OCI-LY1 (cell line): ENCODE measurements around the gene SOBP.

Source experiments
- H2AFZ ChIP-seq: fragments of 200-600 bp; sonication (generic), shearing (Covaris generic); 2 replicates; pipeline ENCODE4 v1.6.0; 2014; ENCODE audit warnings: antibody characterized with exemption, mild to moderate bottlenecking, low read length
- H3F3A ChIP-seq: fragments of 200-600 bp; sonication (generic), shearing (Covaris generic); 2 replicates; pipeline ENCODE4 v1.6.0; 2014; ENCODE audit warnings: mild to moderate bottlenecking, antibody characterized with exemption, low read length, moderate library complexity; ENCODE audit not compliant: insufficient read depth
- H3K27ac ChIP-seq: fragments of 200-600 bp; sonication (generic); 2 replicates; pipeline ENCODE4 v1.5.1; 2014; ENCODE audit warnings: low read length, mixed run types, mild to moderate bottlenecking, low read depth; ENCODE audit not compliant: poor library complexity, severe bottlenecking
- H3K27me3 ChIP-seq: fragments of 200-600 bp; sonication (generic); 2 replicates; pipeline ENCODE4 v1.6.0; 2014; ENCODE audit warnings: antibody characterized with exemption, mild to moderate bottlenecking, low read length, moderate library complexity; ENCODE audit not compliant: insufficient read depth
- H3K36me3 ChIP-seq: fragments of 200-600 bp; sonication (generic); 2 replicates; pipeline ENCODE4 v1.6.1; 2014; ENCODE audit warnings: mild to moderate bottlenecking, antibody characterized with exemption, low read length, moderate library complexity, mixed read lengths; ENCODE audit not compliant: insufficient read depth
- H3K4me1 ChIP-seq: fragments of 200-600 bp; sonication (generic); 2 replicates; pipeline ENCODE4 v1.5.1; 2014; ENCODE audit warnings: mild to moderate bottlenecking, low read length, moderate library complexity; ENCODE audit not compliant: insufficient read depth, severe bottlenecking
- H3K4me2 ChIP-seq: fragments of 200-600 bp; sonication (generic), shearing (Covaris generic); 2 replicates; pipeline ENCODE4 v1.6.1; 2014; ENCODE audit warnings: low read length
- H3K4me3 ChIP-seq: fragments of 200-600 bp; sonication (generic); 2 replicates; pipeline ENCODE4 v1.5.1; 2014; ENCODE audit warnings: low read length, low read depth, mild to moderate bottlenecking, mixed read lengths; ENCODE audit not compliant: poor library complexity, severe bottlenecking
- H3K79me2 ChIP-seq: fragments of 200-600 bp; shearing (Covaris generic); 2 replicates; pipeline ENCODE4 v1.6.1; 2016; ENCODE audit warnings: mixed run types, low read length, mixed read lengths; ENCODE audit not compliant: insufficient read depth
- H3K9ac ChIP-seq: fragments of 200-600 bp; sonication (generic), shearing (Covaris generic); 2 replicates; pipeline ENCODE4 v1.6.1; 2014; ENCODE audit warnings: mild to moderate bottlenecking, low read length, mixed read lengths
- H3K9me2 ChIP-seq: fragments of 200-600 bp; sonication (generic), shearing (Covaris generic); 2 replicates; pipeline ENCODE4 v1.6.1; 2014; ENCODE audit warnings: low read depth, mild to moderate bottlenecking, low read length, mixed read lengths
- H3K9me3 ChIP-seq: fragments of 200-600 bp; shearing (Covaris generic); 2 replicates; pipeline ENCODE4 v1.6.1; 2014; ENCODE audit warnings: low read length, mixed read lengths
- H4K20me1 ChIP-seq: fragments of 200-600 bp; sonication (generic), shearing (Covaris generic); 2 replicates; pipeline ENCODE4 v1.6.0; 2016; ENCODE audit warnings: mild to moderate bottlenecking, low read length; ENCODE audit not compliant: insufficient read depth
- EZH2 ChIP-seq: fragments of 200-600 bp; sonication (generic), shearing (Covaris generic); IDR thresholded peaks from 2 replicates; pipeline ENCODE4 v1.8.0; 2017; ENCODE audit warnings: borderline replicate concordance, mixed run types, mild to moderate bottlenecking, antibody characterized with exemption, low read length, moderate library complexity, mixed read lengths
- TF ChIP-seq, protein P1 (sequence below): fragments of 200-600 bp; sonication (generic), shearing (Covaris generic); IDR thresholded peaks from 2 replicates; pipeline ENCODE4 v1.5.1; 2017; ENCODE audit warnings: mild to moderate bottlenecking, antibody characterized with exemption, low read length, moderate library complexity, mixed read lengths

Gene SOBP

DNA sequence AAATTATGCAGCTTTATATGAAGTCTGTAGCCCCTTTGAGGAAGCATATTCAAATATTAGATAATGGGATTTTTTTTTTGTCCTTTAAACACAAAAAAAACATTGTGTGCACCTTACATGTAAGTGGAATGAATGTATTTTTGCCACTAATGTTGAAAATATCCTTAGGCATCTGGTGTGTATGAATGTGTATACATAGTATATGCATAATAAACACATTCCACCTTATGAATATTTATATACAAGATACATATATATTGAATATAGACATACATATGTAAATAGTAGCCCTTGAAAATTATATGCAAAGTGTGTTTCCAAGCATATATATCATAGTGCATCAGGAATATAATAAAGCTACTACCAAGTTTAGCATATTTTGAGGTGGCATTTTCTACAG is 94.8 kb downstream of the SOBP start:
- no peak overlapping the region for H3K27ac ChIP-seq
- no peak overlapping the region for H3K4me2 ChIP-seq
- H3K4me1 ChIP-seq, result peaks cover 2% of the 10 kb centered on the region
- H2AFZ ChIP-seq, result no peak overlapping the region
- no peak for TF ChIP-seq EZH2
- TF ChIP-seq, protein P1, sequence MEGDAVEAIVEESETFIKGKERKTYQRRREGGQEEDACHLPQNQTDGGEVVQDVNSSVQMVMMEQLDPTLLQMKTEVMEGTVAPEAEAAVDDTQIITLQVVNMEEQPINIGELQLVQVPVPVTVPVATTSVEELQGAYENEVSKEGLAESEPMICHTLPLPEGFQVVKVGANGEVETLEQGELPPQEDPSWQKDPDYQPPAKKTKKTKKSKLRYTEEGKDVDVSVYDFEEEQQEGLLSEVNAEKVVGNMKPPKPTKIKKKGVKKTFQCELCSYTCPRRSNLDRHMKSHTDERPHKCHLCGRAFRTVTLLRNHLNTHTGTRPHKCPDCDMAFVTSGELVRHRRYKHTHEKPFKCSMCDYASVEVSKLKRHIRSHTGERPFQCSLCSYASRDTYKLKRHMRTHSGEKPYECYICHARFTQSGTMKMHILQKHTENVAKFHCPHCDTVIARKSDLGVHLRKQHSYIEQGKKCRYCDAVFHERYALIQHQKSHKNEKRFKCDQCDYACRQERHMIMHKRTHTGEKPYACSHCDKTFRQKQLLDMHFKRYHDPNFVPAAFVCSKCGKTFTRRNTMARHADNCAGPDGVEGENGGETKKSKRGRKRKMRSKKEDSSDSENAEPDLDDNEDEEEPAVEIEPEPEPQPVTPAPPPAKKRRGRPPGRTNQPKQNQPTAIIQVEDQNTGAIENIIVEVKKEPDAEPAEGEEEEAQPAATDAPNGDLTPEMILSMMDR, result no peak
- H3K36me3 ChIP-seq, result peaks cover 56% of the 10 kb centered on the region
- no peaks in the 10 kb centered on the region for H4K20me1 ChIP-seq
- no peaks in the 10 kb centered on the region for H3K79me2 ChIP-seq
- H3K4me3 ChIP-seq, result no peak overlapping the region
- H3K27me3 ChIP-seq, result no peaks in the 10 kb centered on the region
- H3K9me2 ChIP-seq, result no peaks in the 10 kb centered on the region
- H3F3A ChIP-seq, result no peaks in the 10 kb centered on the region
- no peaks in the 10 kb centered on the region for H3K9me3 ChIP-seq
- no peak overlapping the region for H3K9ac ChIP-seq

DNA sequence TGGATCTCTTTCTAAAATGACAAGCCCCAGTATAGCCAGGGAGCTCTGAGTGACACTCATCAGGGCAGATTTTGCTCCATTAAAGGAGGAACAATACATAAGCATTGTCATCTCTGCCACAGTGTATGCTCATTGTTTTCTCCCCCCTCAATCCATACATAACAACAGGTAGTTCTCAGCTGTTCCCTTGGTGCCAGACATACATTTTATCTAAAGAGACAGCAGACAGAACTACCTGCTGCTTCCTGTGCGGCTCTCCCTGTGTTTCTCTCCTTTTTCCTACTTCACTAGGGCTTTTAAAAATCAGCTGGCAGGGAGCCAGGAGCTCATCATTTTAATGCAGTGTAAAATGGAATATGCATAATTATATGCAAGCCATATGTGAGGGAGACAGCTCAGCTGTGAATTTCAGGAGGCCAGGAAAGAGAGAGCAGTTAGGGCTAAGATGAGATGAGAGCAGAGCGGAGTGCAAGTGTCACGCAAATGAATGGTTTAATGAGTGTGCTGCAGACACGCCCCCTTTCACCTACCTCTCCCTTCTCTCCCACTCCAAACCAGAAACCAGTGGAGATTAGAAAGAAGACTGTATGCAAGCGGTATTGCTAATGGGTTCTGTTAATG is 96.0 kb downstream of the SOBP start:
- H3K27me3 ChIP-seq, result no peaks in the 10 kb centered on the region
- H3K79me2 ChIP-seq, result no peaks in the 10 kb centered on the region

DNA sequence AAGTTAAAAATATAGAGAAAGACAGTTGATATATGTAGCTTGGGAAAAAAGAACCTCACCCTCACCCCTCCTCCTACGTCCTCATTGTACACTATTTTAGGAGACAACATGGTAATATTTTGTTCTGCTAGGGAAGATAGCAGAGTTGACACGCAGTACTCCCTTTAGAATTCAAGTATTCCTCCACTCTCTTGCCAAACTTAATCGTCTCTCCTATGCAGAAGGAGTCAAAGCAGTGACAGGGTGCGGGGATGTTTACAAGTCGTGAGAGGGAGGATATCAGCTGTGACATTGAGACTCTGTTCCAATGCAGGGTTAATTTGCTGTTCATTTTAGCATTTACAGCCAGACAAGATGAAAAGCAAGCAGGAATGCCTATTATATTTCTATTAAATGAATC is 97.5 kb downstream of the SOBP start:
- no peaks in the 10 kb centered on the region for H3F3A ChIP-seq
- H3K4me2 ChIP-seq, result no peak overlapping the region
- H2AFZ ChIP-seq, result no peak overlapping the region
- peaks cover 6% of the 10 kb centered on the region for H3K4me1 ChIP-seq
- no peaks in the 10 kb centered on the region for H3K27me3 ChIP-seq
- H3K79me2 ChIP-seq, result no peaks in the 10 kb centered on the region
- H4K20me1 ChIP-seq, result no peaks in the 10 kb centered on the region
- no peak overlapping the region for H3K9ac ChIP-seq
- TF ChIP-seq, protein P1, result no peak
- no peak for TF ChIP-seq EZH2
- no peaks in the 10 kb centered on the region for H3K9me2 ChIP-seq
- no peak overlapping the region for H3K4me3 ChIP-seq
- H3K36me3 ChIP-seq, result peaks cover 56% of the 10 kb centered on the region
- H3K27ac ChIP-seq, result no peak overlapping the region
- H3K9me3 ChIP-seq, result no peaks in the 10 kb centered on the region

More for the DNA sequence above, 96.0 kb downstream of the SOBP start:
- Histone ChIP-seq H3K4me3 (no peak overlapping the region), H3K27ac (no peak overlapping the region), H3K9me3 (no peaks in the 10 kb centered on the region), H3K36me3 (peaks cover 53% of the 10 kb centered on the region), H2AFZ (no peak overlapping the region), H3K4me2 (no peak overlapping the region), H3K9ac (no peak overlapping the region), H3K9me2 (no peaks in the 10 kb centered on the region), H3F3A (no peaks in the 10 kb centered on the region), H4K20me1 (no peaks in the 10 kb centered on the region), H3K4me1 (peaks cover 6% of the 10 kb centered on the region)
- TF ChIP-seq EZH2, result no peak
- TF ChIP-seq, protein P1, result no peak
